ENCODE measurements around the gene FSTL5. TPM values are rescaled to one million over a fixed set of nuclear protein-coding genes. Genes with fewer than 3 reads are reported as not detected.

Gene FSTL5
- total and polyA plus RNA-seq, 4 experiments from 2014 or later: not detected

DNA sequence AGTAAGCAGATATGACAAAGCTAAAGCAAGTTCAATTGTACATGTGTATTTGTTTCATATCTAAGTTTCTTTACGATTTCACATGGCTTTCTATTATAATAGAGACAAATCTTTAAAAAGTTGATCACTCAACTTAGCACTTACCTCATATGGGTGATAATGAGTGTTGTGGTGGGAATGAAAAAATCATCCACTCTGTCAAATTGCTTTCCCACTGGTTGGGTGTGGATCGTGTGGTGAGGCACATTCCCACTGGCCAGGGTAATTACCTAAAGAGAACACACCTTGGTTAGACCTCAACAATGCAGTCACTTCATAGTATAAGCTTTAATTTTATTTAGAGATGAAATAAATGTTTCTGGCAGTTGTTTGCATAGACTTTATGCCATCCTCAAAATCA, 708.9 kb downstream of the FSTL5 start:
- H3K4me3 ChIP-seq (ENCODE audit: low read length in 2 of 2): no peak overlapping the region
- POLR2A ChIA-PET (ENCODE audit: partially characterized antibody): no interaction called here
- no peaks in the 10 kb centered on the region for H3K9me3 ChIP-seq (ENCODE audit: control insufficient read depth in 1 of 2, low read length in 2 of 2)
- no peaks in the 10 kb centered on the region for H3K36me3 ChIP-seq (ENCODE audit: insufficient read depth, low read length)
- H3K36me3 Mint-ChIP-seq: no peaks in the 10 kb centered on the region
- H3K4me1 ChIP-seq (ENCODE audit: insufficient read depth, low read length): no peaks in the 10 kb centered on the region
- H3K27me3 ChIP-seq (ENCODE audit: insufficient read depth, low read length): no peaks in the 10 kb centered on the region
- H3K27me3 Mint-ChIP-seq: no peaks in the 10 kb centered on the region
- H3K4me3 Mint-ChIP-seq: no peak overlapping the region
- no peak for DNase-seq
- CTCF ChIA-PET (ENCODE audit: partially characterized antibody): no interaction called here
- no peaks in the 10 kb centered on the region for H3K4me1 Mint-ChIP-seq
- intact Hi-C loops (cut with micrococcal nuclease): no loop called here
- H3K27ac Mint-ChIP-seq: no peak overlapping the region
- H3K27ac ChIP-seq (ENCODE audit: low read depth, low read length): no peak overlapping the region
- H3K9me3 Mint-ChIP-seq: peaks cover 0 to 4% (median 0%) of the 10 kb centered on the region in 8 donors

- Mint-ChIP-seq H3K9me3 (peaks cover 0 to 10% (median 3%) of the 10 kb centered on the region in 8 donors), H3K27me3 (no peaks in the 10 kb centered on the region), H3K36me3 (no peaks in the 10 kb centered on the region), H3K4me3 (no peak overlapping the region), H3K27ac (no peak overlapping the region), H3K4me1 (no peaks in the 10 kb centered on the region)
- Histone ChIP-seq H3K27ac (ENCODE audit: low read depth, low read length) (no peak overlapping the region), H3K4me3 (ENCODE audit: low read length in 2 of 2) (no peak overlapping the region), H3K36me3 (ENCODE audit: insufficient read depth, low read length) (no peaks in the 10 kb centered on the region), H3K27me3 (ENCODE audit: insufficient read depth, low read length) (no peaks in the 10 kb centered on the region), H3K9me3 (ENCODE audit: control insufficient read depth in 1 of 2, low read length in 2 of 2) (no peaks in the 10 kb centered on the region), H3K4me1 (ENCODE audit: insufficient read depth, low read length) (no peaks in the 10 kb centered on the region)
- CTCF ChIA-PET (ENCODE audit: partially characterized antibody): no interaction called here
- DNase-seq: no peak
- intact Hi-C loops (cut with micrococcal nuclease): no loop called here
- POLR2A ChIA-PET (ENCODE audit: partially characterized antibody): no interaction called here
These were observed 715.1 kb downstream of the FSTL5 start for GRCh38 chr4:161448550-161449180.

DNA sequence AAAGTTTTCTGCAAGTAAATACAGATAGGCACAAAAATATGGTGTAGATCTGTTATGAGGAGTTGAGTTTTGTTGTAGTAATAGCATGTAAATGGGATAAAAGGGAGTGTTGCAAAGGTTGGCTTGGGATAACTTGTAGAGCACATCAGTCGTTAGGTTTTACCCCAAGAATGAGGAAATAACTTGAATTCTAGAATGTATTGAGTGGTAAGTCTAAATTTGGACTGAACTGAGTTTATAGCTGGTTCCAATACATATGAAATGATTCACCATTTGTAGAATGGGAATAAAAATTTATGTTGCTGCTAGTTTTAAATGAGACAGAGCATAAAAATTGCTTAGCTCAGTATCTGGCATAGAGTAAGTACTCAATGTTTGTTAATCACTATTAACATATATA, 719.2 kb downstream of the FSTL5 start:
- Histone ChIP-seq H3K4me1 (ENCODE audit: insufficient read depth, low read length) (no peaks in the 10 kb centered on the region), H3K4me3 (ENCODE audit: low read length in 2 of 2) (no peak overlapping the region), H3K27me3 (ENCODE audit: insufficient read depth, low read length) (no peaks in the 10 kb centered on the region), H3K36me3 (ENCODE audit: insufficient read depth, low read length) (no peaks in the 10 kb centered on the region), H3K9me3 (ENCODE audit: control insufficient read depth in 1 of 2, low read length in 2 of 2) (no peaks in the 10 kb centered on the region), H3K27ac (ENCODE audit: low read depth, low read length) (no peak overlapping the region)
- H3K4me3 Mint-ChIP-seq: no peak overlapping the region
- POLR2A ChIA-PET (ENCODE audit: partially characterized antibody): no interaction called here
- no peak for DNase-seq
- no peaks in the 10 kb centered on the region for H3K4me1 Mint-ChIP-seq
- no peaks in the 10 kb centered on the region for H3K27me3 Mint-ChIP-seq
- no peak overlapping the region for H3K27ac Mint-ChIP-seq
- CTCF ChIA-PET (ENCODE audit: partially characterized antibody): no interaction called here
- intact Hi-C loops (cut with micrococcal nuclease): no loop called here
- H3K9me3 Mint-ChIP-seq: peaks cover 0 to 17% (median 5%) of the 10 kb centered on the region in 8 donors
- no peaks in the 10 kb centered on the region for H3K36me3 Mint-ChIP-seq

GRCh38 chr4:161442921-161443320, 720.9 kb downstream of the FSTL5 start:
- H3K36me3 Mint-ChIP-seq: no peaks in the 10 kb centered on the region
- Histone ChIP-seq H3K36me3 (ENCODE audit: insufficient read depth, low read length) (no peaks in the 10 kb centered on the region), H3K4me3 (ENCODE audit: low read length in 2 of 2) (no peak overlapping the region), H3K27me3 (ENCODE audit: insufficient read depth, low read length) (no peaks in the 10 kb centered on the region), H3K27ac (ENCODE audit: low read depth, low read length) (no peak overlapping the region), H3K4me1 (ENCODE audit: insufficient read depth, low read length) (no peaks in the 10 kb centered on the region), H3K9me3 (ENCODE audit: control insufficient read depth in 1 of 2, low read length in 2 of 2) (no peaks in the 10 kb centered on the region)
- H3K27ac Mint-ChIP-seq: no peak overlapping the region
- POLR2A ChIA-PET (ENCODE audit: partially characterized antibody): no interaction called here
- peaks cover 0 to 17% (median 5%) of the 10 kb centered on the region in 8 donors for H3K9me3 Mint-ChIP-seq
- no peak overlapping the region for H3K4me3 Mint-ChIP-seq
- no peak for DNase-seq
- H3K27me3 Mint-ChIP-seq: no peaks in the 10 kb centered on the region
- intact Hi-C loops (cut with micrococcal nuclease): no loop called here
- CTCF ChIA-PET (ENCODE audit: partially characterized antibody): no interaction called here
- no peaks in the 10 kb centered on the region for H3K4me1 Mint-ChIP-seq

DNA sequence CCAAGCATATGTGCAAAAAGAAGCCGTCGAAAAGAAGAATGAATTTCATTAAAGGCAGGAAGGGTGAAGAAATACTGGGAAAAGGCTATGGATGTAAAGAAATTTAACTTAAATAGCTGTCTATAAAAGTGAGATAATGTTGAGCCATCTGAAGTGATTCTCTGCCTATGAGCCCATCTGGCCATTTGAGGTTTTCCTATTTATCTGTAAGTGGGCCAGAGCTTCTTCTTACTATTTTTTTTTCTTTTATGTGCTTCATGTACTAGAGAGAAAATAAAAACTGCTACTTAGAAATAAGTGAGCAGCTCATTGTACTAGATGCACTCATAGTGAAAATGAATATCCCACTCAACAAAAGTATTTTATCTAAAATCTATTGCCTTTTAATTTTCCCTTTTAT, 725.7 kb downstream of the FSTL5 start:
- Mint-ChIP-seq H3K27ac (no peak overlapping the region), H3K36me3 (no peaks in the 10 kb centered on the region), H3K4me1 (no peaks in the 10 kb centered on the region), H3K4me3 (no peak overlapping the region), H3K9me3 (peaks cover 0 to 16% (median 6%) of the 10 kb centered on the region in 8 donors), H3K27me3 (no peaks in the 10 kb centered on the region)
- ChIA-PET CTCF (ENCODE audit: partially characterized antibody) (no interaction called here), POLR2A (ENCODE audit: partially characterized antibody) (no interaction called here)
- no peaks in the 10 kb centered on the region for H3K9me3 ChIP-seq (ENCODE audit: control insufficient read depth in 1 of 2, low read length in 2 of 2)
- no peaks in the 10 kb centered on the region for H3K4me1 ChIP-seq (ENCODE audit: insufficient read depth, low read length)
- no peak overlapping the region for H3K27ac ChIP-seq (ENCODE audit: low read depth, low read length)
- DNase-seq: no peak
- H3K4me3 ChIP-seq (ENCODE audit: low read length in 2 of 2): no peak overlapping the region
- intact Hi-C loops (cut with micrococcal nuclease): no loop called here
- H3K27me3 ChIP-seq (ENCODE audit: insufficient read depth, low read length): no peaks in the 10 kb centered on the region
- no peaks in the 10 kb centered on the region for H3K36me3 ChIP-seq (ENCODE audit: insufficient read depth, low read length)

DNA sequence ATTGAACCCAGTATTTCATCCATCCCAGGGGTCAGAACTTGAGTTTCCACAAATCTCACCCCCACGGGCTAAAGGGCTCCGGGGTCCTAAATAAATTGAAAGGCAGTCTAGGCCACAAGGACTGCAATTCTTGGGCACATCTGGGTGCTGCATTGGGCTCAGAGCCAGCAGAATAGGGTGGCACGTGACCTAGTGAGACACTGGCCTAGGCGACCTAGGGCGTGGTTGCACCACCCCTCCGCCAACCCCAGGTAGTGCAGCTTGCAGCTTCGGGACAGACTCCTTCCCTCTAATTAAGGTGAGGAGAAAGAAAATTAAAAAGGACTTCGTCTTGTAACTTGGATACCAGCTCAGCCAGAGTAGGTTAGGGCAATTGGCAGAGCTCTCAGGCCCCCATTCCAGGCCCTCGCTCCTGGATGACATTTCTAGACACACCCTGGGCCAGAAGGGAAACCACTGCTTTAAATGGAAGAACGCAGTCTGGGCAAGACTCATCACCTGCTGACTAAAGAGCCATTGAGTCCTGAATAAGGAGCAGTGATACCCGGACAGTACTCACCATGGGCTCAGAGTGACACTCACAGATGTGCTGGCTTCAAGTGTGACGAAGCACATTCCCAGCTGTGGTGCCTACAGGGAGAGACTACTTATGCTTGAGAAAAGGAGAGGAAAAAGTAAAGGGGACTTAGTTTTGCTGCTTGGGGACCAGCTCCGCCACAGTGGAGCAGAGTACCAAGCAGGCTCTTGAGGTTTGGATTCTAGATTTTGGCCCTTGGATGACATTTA, 735.4 kb downstream of the FSTL5 start:
- H3K27ac Mint-ChIP-seq: no peak overlapping the region
- ChIA-PET POLR2A (ENCODE audit: partially characterized antibody) (no interaction called here), CTCF (ENCODE audit: partially characterized antibody) (no interaction called here)
- Histone ChIP-seq H3K27ac (ENCODE audit: low read depth, low read length) (no peak overlapping the region), H3K9me3 (ENCODE audit: control insufficient read depth in 1 of 2, low read length in 2 of 2) (no peaks in the 10 kb centered on the region), H3K36me3 (ENCODE audit: insufficient read depth, low read length) (no peaks in the 10 kb centered on the region), H3K27me3 (ENCODE audit: insufficient read depth, low read length) (no peaks in the 10 kb centered on the region), H3K4me1 (ENCODE audit: insufficient read depth, low read length) (no peaks in the 10 kb centered on the region), H3K4me3 (ENCODE audit: low read length in 2 of 2) (no peak overlapping the region)
- peaks cover 2 to 14% (median 5%) of the 10 kb centered on the region in 8 donors for H3K9me3 Mint-ChIP-seq
- intact Hi-C loops (cut with micrococcal nuclease): no loop called here
- no peaks in the 10 kb centered on the region for H3K27me3 Mint-ChIP-seq
- no peak overlapping the region for H3K4me3 Mint-ChIP-seq
- no peaks in the 10 kb centered on the region for H3K36me3 Mint-ChIP-seq
- no peaks in the 10 kb centered on the region for H3K4me1 Mint-ChIP-seq
- DNase-seq: no peak

DNA sequence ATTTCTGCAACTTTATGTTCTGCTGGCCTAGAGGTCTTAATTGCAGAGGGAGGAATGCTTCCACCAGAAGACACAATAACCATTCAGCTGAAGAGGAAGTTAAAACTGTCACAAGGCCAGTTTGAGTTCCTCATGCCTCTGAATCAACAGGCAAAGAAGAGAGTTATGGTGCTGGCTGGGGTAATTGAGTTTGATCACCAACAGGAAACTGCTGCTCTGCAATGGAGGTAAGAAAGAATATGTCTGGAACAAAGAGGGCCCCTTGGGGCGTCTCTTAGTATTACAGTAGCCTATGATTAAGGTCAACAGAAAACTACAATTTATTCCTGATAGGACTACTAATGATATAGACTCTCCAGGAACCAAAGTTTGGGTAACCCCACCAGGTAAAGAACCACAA, 744.0 kb downstream of the FSTL5 start:
- ChIA-PET POLR2A (ENCODE audit: partially characterized antibody) (no interaction called here), CTCF (ENCODE audit: partially characterized antibody) (no interaction called here)
- H3K9me3 ChIP-seq (ENCODE audit: control insufficient read depth in 1 of 2, low read length in 2 of 2): peaks cover 0 to 2% of the 10 kb centered on the region in 2 donors
- Mint-ChIP-seq H3K4me1 (no peaks in the 10 kb centered on the region), H3K27ac (no peak overlapping the region), H3K36me3 (no peaks in the 10 kb centered on the region), H3K9me3 (peaks cover 0 to 4% (median 0%) of the 10 kb centered on the region in 8 donors), H3K27me3 (no peaks in the 10 kb centered on the region), H3K4me3 (no peak overlapping the region)
- no peaks in the 10 kb centered on the region for H3K36me3 ChIP-seq (ENCODE audit: insufficient read depth, low read length)
- intact Hi-C loops (cut with micrococcal nuclease): no loop called here
- DNase-seq: no peak
- no peaks in the 10 kb centered on the region for H3K27me3 ChIP-seq (ENCODE audit: insufficient read depth, low read length)
- H3K4me1 ChIP-seq (ENCODE audit: insufficient read depth, low read length): no peaks in the 10 kb centered on the region
- no peak overlapping the region for H3K4me3 ChIP-seq (ENCODE audit: low read length in 2 of 2)
- no peak overlapping the region for H3K27ac ChIP-seq (ENCODE audit: low read depth, low read length)

All from CD4-positive, alpha-beta memory T cell (primary cell).